IMR-90 (cell line): ENCODE results near the gene DUSP6.
A peak's percentile ranks its signal among the peaks of the same experiment; 100 is the strongest.

ENCODE experiments used
- BHLHE40 ChIP-seq: fragments of 150-350 bp; IDR thresholded peaks from 2 replicates; pipeline ENCODE4 v1.6.1; 2016; ENCODE audit warnings: mild to moderate bottlenecking, low read depth, low read length
- CEBPB ChIP-seq: IDR thresholded peaks from 2 replicates; pipeline ENCODE4 v1.6.1; 2012; ENCODE audit warnings: low read depth, low read length, improper control_type of control experiment
- CTCF ChIP-seq: conservative IDR thresholded peaks from 2 replicates; pipeline ENCODE4 v1.5.1; 2012; ENCODE audit warnings: mild to moderate bottlenecking, low read depth, low read length, improper control_type of control experiment
- MXI1 ChIP-seq: IDR thresholded peaks from 2 replicates; pipeline ENCODE4 v1.6.1; 2012; ENCODE audit warnings: low read depth, mild to moderate bottlenecking, low read length, moderate library complexity, borderline replicate concordance
- RFX5 ChIP-seq: IDR thresholded peaks from 2 replicates; pipeline ENCODE4 v1.8.0; 2012; ENCODE audit warnings: low read depth, mild to moderate bottlenecking, low read length, moderate library complexity
- USF2 ChIP-seq: fragments of 150-350 bp; IDR thresholded peaks from 2 replicates; pipeline ENCODE4 v1.6.1; 2017; ENCODE audit warnings: mild to moderate bottlenecking, antibody characterized with exemption, low read length, low read depth

DNA sequence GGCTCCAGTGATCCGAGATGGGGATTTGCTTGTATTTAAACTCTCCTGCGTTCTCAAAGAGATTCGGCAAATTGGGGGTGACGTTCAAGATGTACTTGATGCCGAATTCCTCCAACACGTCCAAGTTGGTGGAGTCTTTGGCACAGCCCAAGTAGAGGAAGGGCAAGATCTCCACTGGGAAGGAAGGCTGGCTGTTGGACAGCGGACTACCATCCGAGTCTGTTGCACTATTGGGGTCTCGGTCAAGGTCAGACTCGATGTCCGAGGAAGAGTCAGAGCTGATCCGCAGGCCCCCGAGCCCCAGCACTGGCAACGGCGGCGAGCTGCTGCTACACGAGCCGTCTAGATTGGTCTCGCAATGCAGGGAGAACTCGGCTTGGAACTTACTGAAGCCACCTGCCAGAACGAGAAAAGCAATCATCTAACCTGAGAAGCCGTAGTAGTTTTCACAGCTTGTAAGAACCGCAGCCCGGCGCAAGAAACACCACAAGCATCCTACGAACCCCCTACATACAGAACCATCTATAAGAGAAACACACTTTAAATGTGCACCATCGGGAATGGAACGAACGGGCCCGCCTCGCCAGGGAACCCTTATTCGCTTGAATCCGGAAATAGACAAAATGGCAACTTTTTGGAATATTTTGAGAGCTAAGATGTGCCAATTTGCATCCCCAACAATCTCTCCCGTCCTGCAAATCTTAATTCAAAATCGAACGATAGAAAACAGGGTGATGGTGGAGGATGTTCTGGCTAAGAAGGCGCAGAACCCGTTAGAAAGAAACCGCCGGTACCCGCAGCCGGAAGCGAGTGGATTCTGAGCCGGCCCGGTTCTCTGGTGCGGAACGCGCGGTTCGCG lies 1.4 kb downstream of the DUSP6 start:
- peak; percentile 48; the same call in 1 of the 2 replicates for TF ChIP-seq MXI1
- no peak for TF ChIP-seq CTCF
- no peak for TF ChIP-seq RFX5
- TF ChIP-seq BHLHE40 = no peak
- no peak for TF ChIP-seq USF2
- TF ChIP-seq CEBPB = no peak
